Colonic mucosa (tissue), 4 donors: ENCODE data around the gene C6orf89. TPM values are rescaled to one million over a fixed set of nuclear protein-coding genes. Genes with fewer than 3 reads are reported as not detected.

ENCODE experiments used
- DNase-seq: peaks from one replicate; pipeline ENCODE4 v3.0.0-alpha.2; 2020
- H3K27ac ChIP-seq: fragments of 200-600 bp; one replicate; pipeline ENCODE4 v1.8.0; 2021
- H3K27me3 ChIP-seq: fragments of 200-600 bp; one replicate; pipeline ENCODE4 v1.8.0; 2021
- H3K36me3 ChIP-seq: fragments of 200-600 bp; one replicate; pipeline ENCODE4 v1.8.0; 2021
- H3K4me1 ChIP-seq: fragments of 200-600 bp; one replicate; pipeline ENCODE4 v1.8.0; 2021; ENCODE audit warnings: mild to moderate bottlenecking
- H3K4me3 ChIP-seq: fragments of 200-600 bp; one replicate; pipeline ENCODE4 v1.8.0; 2021
- H3K9ac ChIP-seq, 2 donors: one replicate each; pipeline ENCODE4 v1.7.0; 2013; ENCODE audit warnings: control low read depth in 2 of 2, low read depth in 2 of 2, low read length in 2 of 2
- H3K9me3 ChIP-seq: fragments of 200-600 bp; one replicate; pipeline ENCODE4 v1.8.0; 2021
- CTCF ChIP-seq: fragments of 200-600 bp; IDR thresholded peaks from one replicate; pipeline ENCODE4 v1.8.0; 2022; ENCODE audit warnings: antibody characterized with exemption, mild to moderate bottlenecking
- intact Hi-C: fragments of 100-400 bp; cut with DNase I; formaldehyde crosslinking; loops from one replicate; pipeline ENCODE4 v1.14.1; 2022
- total RNA-seq, 2 donors: library from RNA; stranded (reverse); fragmentation: NEBNext Ultra II Directional in 1 of 2; extraction: Animal tissue kit (Norgen Biotek cat#: 25700) in 1 of 2; gene quantifications; one replicate each; pipeline ENCODE4 v1.2.1, GENCODE V29; 2021
- donor health status: healthy.
- donor health status: DM: no; HTN: no; CAD: no.
- donor health status: DM: no; HTN: no; CAD: no.

The C6orf89 gene
- total RNA-seq, 2 donors from 2014 or later: 46.3 to 49.5 TPM

DNA sequence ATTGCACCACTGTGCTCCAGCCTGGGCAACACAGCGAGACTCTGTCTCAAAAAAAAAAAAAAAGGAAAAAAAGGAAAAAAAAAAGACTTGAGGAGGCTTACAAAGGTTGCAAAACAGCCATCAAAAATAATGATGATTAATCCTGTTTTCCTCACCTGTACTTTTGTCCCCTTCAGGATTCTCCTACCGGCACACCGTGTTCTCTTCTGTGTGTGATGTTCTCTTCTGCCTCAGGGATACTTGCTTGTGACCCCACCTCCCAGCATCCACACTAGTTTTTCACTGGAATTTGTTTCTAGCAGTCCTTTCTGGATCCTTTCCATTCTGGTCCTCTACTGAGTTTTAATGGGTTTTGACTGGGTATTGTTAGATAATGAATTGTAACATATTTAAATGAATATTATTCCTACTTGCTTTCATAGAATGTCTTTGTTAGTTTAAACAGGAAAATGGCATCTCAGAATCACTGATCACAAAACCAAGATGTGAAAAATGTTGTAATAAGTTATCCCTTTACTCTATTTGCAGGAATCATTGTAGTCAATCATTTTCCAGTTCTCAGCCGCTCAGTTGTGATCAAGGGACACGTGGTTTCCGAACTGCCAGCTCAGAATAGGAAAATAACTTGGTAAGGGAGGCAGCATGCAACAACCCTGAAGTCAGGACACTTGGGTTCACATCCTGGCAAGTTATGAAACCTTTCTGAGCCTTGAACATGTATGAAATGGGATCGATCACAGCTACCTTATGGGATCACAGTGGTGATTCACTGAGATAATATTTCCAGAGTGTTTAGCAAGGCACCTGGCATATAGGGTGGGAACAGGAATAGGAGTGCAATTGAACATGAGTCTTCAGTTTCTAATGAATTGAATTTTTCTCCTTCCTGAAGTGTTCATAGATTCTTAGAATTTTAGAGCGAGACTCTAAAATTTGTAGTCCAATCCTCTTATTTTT, 8.5 kb downstream of the C6orf89 start:
- no peak overlapping the region for H3K27ac ChIP-seq
- no peak for TF ChIP-seq CTCF
- no peak overlapping the region for H3K4me3 ChIP-seq
- no peaks in the 10 kb centered on the region for H3K36me3 ChIP-seq
- no peaks in the 10 kb centered on the region for H3K27me3 ChIP-seq
- H3K4me1 ChIP-seq: no peaks in the 10 kb centered on the region
- DNase-seq: no peak
- intact Hi-C loops: no loop called here
- H3K9me3 ChIP-seq: no peaks in the 10 kb centered on the region
- no peak overlapping the region for H3K9ac ChIP-seq

DNA sequence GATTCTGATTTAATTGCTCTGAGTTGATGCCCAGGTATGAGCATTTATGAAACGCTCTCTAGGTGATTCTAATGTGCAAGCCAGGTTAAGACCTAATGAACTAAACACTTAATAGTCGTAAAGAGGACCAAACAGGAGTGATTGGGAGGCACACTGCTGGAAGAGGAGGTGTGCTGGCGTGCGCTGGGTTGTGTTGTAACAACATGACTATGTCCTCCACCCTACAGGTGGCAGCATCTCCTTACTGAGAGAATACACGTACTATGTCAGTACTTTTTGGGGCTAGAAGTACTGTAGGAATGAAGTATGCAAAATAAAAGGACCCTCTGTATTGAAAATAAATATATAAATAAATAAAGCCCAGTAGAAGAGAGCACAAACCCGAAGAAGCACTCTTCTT, 11.9 kb downstream of the C6orf89 start:
- no peak overlapping the region for H3K9ac ChIP-seq
- intact Hi-C loops: loop anchor here (5.0 kb wide), 1 partner anchor 80 kb away; no protein-coding TSS in a partner anchor
- no peaks in the 10 kb centered on the region for H3K4me1 ChIP-seq
- H3K9me3 ChIP-seq: no peaks in the 10 kb centered on the region
- no peak overlapping the region for H3K27ac ChIP-seq
- peaks cover 5% of the 10 kb centered on the region for H3K36me3 ChIP-seq
- no peak overlapping the region for H3K4me3 ChIP-seq
- TF ChIP-seq CTCF: no peak
- no peak for DNase-seq
- no peaks in the 10 kb centered on the region for H3K27me3 ChIP-seq

DNA sequence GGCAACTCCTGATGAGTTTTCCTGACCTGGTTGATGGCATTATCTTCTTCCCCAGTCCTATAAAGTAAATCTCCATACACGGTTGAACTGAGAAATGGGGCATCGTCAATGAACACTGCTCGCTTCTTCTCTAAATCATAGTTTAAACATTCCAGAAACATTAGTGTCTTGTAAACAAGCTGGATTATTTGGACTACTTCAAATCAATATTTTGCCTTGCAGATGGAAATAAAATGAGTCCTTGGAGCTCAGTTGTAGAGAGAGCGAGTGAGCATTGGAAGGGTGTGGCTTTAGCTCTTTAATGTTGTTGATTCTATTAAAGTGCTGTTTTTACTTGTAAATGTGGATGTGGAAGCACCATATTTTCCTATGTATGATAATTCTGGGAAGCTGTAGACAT, 18.4 kb downstream of the C6orf89 start:
- Histone ChIP-seq H3K9me3 (no peaks in the 10 kb centered on the region), H3K27me3 (no peaks in the 10 kb centered on the region), H3K4me3 (no peak overlapping the region), H3K27ac (peak overlapping the region; percentile 50), H3K4me1 (no peaks in the 10 kb centered on the region), H3K36me3 (peaks cover 5% of the 10 kb centered on the region), H3K9ac (no peak overlapping the region)
- TF ChIP-seq CTCF: no peak
- intact Hi-C loops: no loop called here
- DNase-seq: no peak

- Histone ChIP-seq H3K9me3 (no peaks in the 10 kb centered on the region), H3K4me3 (no peak overlapping the region), H3K4me1 (no peaks in the 10 kb centered on the region), H3K27ac (peak overlapping the region; percentile 50), H3K27me3 (no peaks in the 10 kb centered on the region), H3K36me3 (peaks cover 5% of the 10 kb centered on the region), H3K9ac (no peak overlapping the region)
- intact Hi-C loops: no loop called here
- no peak for DNase-seq
- TF ChIP-seq CTCF: no peak
Measured at GRCh38 chr6:36904851-36905393, 19.2 kb downstream of the C6orf89 start.

- no peak for DNase-seq
- Histone ChIP-seq H3K9ac (no peak overlapping the region), H3K4me3 (no peak overlapping the region), H3K27ac (no peak overlapping the region), H3K27me3 (no peaks in the 10 kb centered on the region), H3K36me3 (peaks cover 5% of the 10 kb centered on the region), H3K4me1 (no peaks in the 10 kb centered on the region), H3K9me3 (no peaks in the 10 kb centered on the region)
- intact Hi-C loops: no loop called here
- no peak for TF ChIP-seq CTCF
Measured at GRCh38 chr6:36906539-36907325, 21.0 kb downstream of the C6orf89 start.
